Fibroblast of skin of abdomen (primary cell): ENCODE data around the gene PRR35.

ENCODE experiments used
- DNase-seq: peaks from one replicate; pipeline ENCODE4 v3.0.0-alpha.2; 2013

PRR35 gene

GRCh38 chr16:528111-529011, 31.8 kb upstream of the PRR35 start:
- peak; percentile 49 for DNase-seq

GRCh38 chr16:529012-529575, 31.1 kb upstream of the PRR35 start:
- no peak for DNase-seq

GRCh38 chr16:530111-530817, 29.9 kb upstream of the PRR35 start:
- no peak for DNase-seq

- no peak for DNase-seq
These were observed 28.6 kb upstream of the PRR35 start for GRCh38 chr16:531494-532125.

- DNase-seq: no peak
These were observed 26.6 kb upstream of the PRR35 start for GRCh38 chr16:533391-534123.

- DNase-seq: no peak
These were observed 26.1 kb upstream of the PRR35 start for GRCh38 chr16:534135-534534.

DNA sequence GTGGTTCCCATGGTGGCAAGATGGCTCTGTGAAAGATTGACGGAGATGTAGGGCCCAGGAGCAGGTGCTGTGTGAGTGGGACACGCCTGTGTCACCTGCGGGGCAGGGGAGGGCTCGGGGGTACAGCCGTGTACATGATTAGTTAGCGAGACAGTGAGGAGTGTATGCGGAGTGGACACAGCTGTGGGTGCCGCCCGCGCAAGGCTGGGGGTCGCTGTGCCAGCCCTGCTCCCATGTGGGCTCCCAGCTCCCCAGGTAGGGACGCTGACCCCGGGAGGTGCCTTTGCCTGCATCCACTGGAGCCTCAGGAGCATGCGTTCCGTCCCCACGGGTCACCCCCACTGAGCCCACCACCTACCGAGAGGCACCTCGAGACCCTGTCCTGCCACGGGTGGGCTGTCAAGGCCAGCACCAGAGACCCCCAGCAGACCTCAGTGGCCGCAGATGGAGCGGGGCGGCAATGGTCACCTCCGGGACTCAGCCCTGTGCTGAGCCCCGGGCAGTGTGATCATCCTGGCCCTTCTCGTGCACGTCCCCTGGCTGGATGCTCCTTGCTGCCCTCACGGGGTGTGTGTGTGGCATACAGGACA, 25.2 kb upstream of the PRR35 start:
- no peak for DNase-seq

DNA sequence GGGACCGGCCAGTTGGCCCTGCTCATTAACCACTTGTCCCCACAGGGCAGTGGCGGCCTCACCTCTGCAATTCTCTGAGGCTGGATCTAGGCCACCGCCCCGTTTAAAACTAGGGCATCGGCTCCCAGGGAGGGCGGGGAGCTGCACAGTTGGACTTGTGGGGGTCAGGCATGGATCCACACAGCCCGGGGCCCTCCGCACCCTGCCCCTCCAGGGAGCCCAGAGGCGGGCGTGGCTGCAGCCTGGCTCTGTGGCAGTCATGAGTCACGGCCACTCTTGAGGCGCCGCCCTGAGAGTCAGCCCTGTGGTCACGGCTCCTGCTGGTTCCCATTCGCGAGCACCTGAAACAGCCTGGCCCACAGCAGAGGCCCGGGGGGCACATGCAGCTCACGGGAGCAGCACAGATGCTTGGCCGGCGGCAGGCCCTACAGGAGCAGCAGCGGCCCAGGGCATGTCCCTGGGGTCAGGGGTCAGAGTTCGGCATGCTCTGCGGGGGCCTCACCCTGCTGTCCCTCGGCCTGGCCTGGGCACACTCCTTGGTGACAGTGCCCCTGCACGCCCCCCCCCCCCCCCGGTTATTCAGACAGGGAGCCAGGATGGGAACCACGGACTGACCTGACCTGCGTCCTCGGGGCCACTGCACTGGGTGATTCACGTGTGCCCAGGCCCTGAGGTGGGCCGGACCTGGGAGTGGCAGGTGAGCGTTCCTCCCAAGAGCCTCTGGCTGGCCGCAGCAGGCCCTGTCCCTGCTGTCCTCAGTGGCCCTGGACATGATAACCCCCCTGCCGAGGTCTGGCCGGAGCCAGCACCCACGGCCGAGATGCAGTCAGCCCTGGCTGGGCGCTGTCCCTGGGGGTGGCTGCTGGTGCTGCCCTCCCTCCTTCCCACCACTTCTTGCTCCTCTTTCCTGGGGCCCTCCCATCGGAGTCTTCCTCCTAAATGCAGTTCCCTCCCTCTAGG, 24.5 kb upstream of the PRR35 start:
- no peak for DNase-seq

DNA sequence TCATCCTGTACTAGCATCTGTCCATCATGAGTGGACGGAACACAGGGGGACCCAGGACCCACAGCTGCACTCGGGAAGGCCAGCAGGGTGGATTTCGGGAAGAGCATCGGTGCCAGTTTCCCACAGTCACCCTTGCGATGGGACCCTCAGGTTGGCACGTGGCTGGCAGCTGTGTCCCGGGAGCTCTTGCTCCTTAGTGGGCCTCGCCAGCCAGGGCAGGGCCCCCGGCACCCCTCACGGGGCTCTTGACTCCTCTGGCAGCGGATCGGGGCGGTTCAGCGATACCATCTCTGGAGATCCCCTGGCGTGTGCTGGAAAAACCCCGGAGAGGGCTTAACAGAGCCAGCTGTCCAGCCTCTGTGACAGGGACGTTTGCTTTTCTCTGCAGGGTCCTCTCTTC, 23.4 kb upstream of the PRR35 start:
- DNase-seq: no peak

GRCh38 chr16:537415-538335, 22.5 kb upstream of the PRR35 start:
- no peak for DNase-seq

GRCh38 chr16:539901-540530, 20.2 kb upstream of the PRR35 start:
- no peak for DNase-seq

GRCh38 chr16:540645-541340, 19.4 kb upstream of the PRR35 start:
- DNase-seq: no peak

- DNase-seq: no peak
These were observed 16.7 kb upstream of the PRR35 start for GRCh38 chr16:543301-544164.

DNA sequence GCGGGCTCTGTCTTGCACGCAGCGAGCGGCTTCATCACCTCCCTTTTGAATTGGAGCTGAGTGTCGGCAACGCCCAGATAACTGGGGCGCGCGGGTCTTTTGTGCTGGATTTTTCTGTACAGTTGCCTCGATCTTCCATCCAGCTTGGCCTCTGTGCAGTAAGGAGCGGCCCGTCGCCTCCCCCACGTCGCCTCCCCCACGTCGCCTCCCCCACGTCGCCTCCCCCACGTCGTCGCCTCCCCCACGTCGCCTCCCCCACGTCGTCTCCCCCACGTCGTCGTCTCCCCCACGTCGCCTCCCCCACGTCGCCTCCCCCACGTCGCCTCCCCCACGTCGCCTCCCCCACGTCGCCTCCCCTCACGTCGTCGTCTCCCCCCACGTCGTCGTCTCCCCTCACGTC, 15.7 kb upstream of the PRR35 start:
- no peak for DNase-seq

DNA sequence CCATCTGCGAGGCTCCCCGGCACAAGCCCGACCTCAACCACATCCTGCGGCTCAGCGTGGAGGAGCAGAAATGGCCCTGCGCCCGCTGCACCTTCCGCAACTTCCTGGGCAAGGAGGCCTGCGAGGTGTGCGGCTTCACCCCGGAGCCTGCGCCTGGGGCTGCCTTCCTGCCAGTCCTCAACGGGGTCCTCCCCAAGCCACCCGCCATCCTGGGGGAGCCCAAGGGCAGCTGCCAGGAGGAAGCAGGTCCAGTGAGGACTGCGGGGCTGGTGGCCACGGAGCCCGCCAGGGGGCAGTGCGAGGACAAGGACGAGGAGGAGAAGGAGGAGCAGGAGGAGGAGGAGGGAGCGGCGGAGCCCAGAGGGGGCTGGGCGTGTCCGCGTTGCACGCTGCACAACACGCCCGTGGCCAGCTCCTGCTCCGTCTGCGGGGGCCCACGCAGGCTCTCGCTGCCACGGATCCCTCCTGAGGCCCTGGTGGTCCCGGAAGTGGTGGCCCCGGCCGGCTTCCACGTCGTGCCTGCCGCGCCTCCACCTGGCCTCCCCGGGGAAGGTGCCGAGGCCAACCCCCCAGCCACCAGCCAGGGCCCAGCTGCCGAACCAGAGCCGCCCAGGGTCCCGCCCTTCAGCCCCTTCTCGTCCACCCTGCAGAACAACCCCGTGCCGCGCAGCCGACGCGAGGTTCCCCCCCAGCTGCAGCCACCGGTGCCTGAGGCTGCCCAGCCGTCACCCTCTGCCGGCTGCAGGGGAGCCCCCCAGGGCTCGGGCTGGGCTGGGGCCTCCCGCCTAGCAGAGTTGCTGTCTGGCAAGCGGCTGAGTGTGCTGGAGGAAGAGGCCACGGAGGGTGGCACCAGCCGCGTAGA, 13.1 kb upstream of the PRR35 start:
- DNase-seq: no peak

DNA sequence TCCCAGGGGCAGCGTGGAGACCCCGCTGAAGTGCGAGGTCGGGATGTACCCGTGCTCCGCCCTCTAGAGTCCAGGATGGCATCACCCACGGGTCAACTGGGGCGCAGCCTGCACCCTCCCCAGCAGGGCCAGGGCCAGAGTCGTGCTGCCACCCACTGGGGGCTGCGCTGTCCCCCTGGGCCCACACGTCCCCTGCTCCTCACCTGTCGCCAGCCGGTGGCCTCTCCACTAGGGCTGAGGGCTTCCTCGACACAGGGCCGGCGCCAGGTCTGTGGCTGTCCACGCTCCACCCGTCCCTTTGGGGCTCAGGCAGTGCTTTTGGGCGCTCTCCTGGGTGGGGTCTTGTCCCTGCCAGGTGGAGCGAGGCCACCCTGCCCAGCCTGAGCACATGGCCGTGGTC, 11.6 kb upstream of the PRR35 start:
- no peak for DNase-seq
